NCI-H128 (cell line): ENCODE data around the gene PCDHB11.
"Not testable (repeated sequence)": the region's sequence is repeated elsewhere in the genome, so short reads cannot be mapped to it uniquely, and the experiment has no call there.

Source experiments
- DNase-seq: peaks from one replicate; lab custom pipeline; 2025; ENCODE audit not compliant: unreplicated experiment; lab: John Stamatoyannopoulos, UW

PCDHB11 gene

GRCh38 chr5:141236516-141237313 lies 37.3 kb downstream of the PCDHB11 start:
- no peak for DNase-seq

GRCh38 chr5:141241496-141241895 lies 42.1 kb downstream of the PCDHB11 start:
- no peak for DNase-seq

GRCh38 chr5:141245250-141245717 lies 45.9 kb downstream of the PCDHB11 start, which contains the start of gene PCDHB15:
TSS of gene PCDHB15 (plus strand) at chr5:141245395. CDS start at chr5:141245579, 184 bp downstream.
- DNase-seq, result no peak

DNA sequence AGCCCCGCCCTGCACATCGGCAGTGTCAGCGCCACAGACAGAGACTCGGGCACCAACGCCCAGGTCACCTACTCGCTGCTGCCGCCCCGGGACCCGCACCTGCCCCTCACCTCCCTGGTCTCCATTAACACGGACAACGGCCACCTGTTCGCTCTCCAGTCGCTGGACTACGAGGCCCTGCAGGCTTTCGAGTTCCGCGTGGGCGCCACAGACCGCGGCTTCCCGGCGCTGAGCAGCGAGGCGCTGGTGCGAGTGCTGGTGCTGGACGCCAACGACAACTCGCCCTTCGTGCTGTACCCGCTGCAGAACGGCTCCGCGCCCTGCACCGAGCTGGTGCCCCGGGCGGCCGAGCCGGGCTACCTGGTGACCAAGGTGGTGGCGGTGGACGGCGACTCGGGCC lies 47.5 kb downstream of the PCDHB11 start:
- DNase-seq, result not testable (repeated sequence)

- DNase-seq, result not testable (repeated sequence)
These were observed 48.0 kb downstream of the PCDHB11 start for GRCh38 chr5:141247434-141247833.

DNA sequence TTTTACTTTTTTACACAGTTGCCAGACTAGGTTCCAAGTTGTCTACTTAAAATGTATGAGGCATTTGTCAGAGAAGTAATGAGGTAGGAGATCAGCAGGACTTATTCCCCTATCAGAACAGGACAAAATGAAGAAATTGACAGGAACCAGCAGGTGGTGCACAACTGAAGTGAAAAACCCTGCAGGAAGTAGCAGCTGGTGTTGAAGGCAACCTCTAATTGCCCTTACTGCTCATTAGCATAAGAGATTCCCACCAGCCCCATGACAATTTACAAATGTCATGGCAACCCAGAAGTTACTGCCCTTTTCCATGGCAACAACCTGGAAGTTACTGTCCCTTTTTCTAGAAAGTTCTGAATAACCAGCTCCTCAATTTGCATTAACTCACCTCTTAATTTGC lies 51.1 kb downstream of the PCDHB11 start:
- no peak for DNase-seq
